Upper lobe of left lung (tissue), 6 donors: ENCODE measurements around the gene CABLES1. TPM values are rescaled to one million over a fixed set of nuclear protein-coding genes. Genes with fewer than 3 reads are reported as not detected.

ENCODE experiments used
- ATAC-seq, 2 donors: fragments of 200-7000 bp; cut with Tn5 transposase; one replicate each; pipeline ENCODE4 v1.9.1; 2022; ENCODE audit warnings: mild to moderate bottlenecking in 2 of 2, moderate library complexity in 2 of 2; ENCODE audit not compliant: low FRiP score in 2 of 2
- DNase-seq, 2 donors: peaks; one replicate each; pipeline ENCODE4 v3.0.0-alpha.2; 2019 to 2020
- H3K27ac ChIP-seq, 4 donors: fragments of 200-600 bp; sonication (generic); one replicate each; pipeline ENCODE4 v1.5.1; 2016 to 2019
- H3K27me3 ChIP-seq, 4 donors: fragments of 200-600 bp; sonication (generic); one replicate each; pipeline ENCODE4 v1.5.1; 2017 to 2019
- H3K36me3 ChIP-seq, 4 donors: fragments of 200-600 bp; sonication (generic); one replicate each; pipeline ENCODE4 v1.5.1; 2016 to 2019
- H3K4me1 ChIP-seq, 4 donors: fragments of 200-600 bp; sonication (generic); one replicate each; pipeline ENCODE4 v1.5.1; 2018 to 2019
- H3K4me3 ChIP-seq, 4 donors: fragments of 200-600 bp; sonication (generic); one replicate each; pipeline ENCODE4 v1.5.1; 2017 to 2019; ENCODE audit warnings: mild to moderate bottlenecking in 2 of 4, moderate library complexity in 1 of 4
- H3K9me3 ChIP-seq, 4 donors: fragments of 200-600 bp; sonication (generic); one replicate each; pipeline ENCODE4 v1.5.1; 2018 to 2019
- CTCF ChIP-seq, 6 experiments: fragments of 450-650 bp in 4 of 6; fragments of 200-600 bp in 2 of 6; sonication (generic) in 2 of 6; IDR thresholded peaks; one replicate each; pipeline ENCODE4 v1.5.1; 2016 to 2019; ENCODE audit warnings: antibody characterized with exemption in 6 of 6
- EP300 ChIP-seq, 4 donors: sonication (generic); formaldehyde crosslinking; IDR thresholded peaks; one replicate each; pipeline ENCODE4 v1.5.1; 2017; ENCODE audit warnings: antibody characterized with exemption in 4 of 4, control low read depth in 2 of 4
- POLR2A ChIP-seq, 4 donors: fragments of 450-650 bp; IDR thresholded peaks; one replicate each; pipeline ENCODE4 v1.5.1; 2016 to 2017; ENCODE audit warnings: antibody characterized with exemption in 4 of 4, mild to moderate bottlenecking in 2 of 4
- POLR2AphosphoS5 ChIP-seq, 2 donors: sonication (generic); formaldehyde crosslinking; IDR thresholded peaks; one replicate each; pipeline ENCODE4 v1.5.1; 2017; ENCODE audit warnings: antibody characterized with exemption in 2 of 2
- WGBS, 2 donors: methylation state at CpG; one replicate each; pipeline ENCODE4 v1.1.5; 2017 to 2018; 5-methylcytosine and 5-hydroxymethylcytosine counted together
- total RNA-seq, 6 donors: library from RNA; depleted of rRNA in 4 of 6; stranded (reverse); fragments of >200 nt in 4 of 6; gene quantifications; one replicate each; pipeline versions ENCODE4 v1.1.0 to v1.2.1, GENCODE V29; 2016 to 2021
- donor health status: DM: no; HTN: no; CAD: no; lungs with moderate emphysema.
- donor health status: DM: no; HTN: yes; CAD: no; lungs with severe emphysema.

Gene CABLES1
- total RNA-seq, 6 donors from 2014 or later = 24.6 to 63.9 (median 40.9) TPM

- no peak overlapping the region for H3K4me3 ChIP-seq
- TF ChIP-seq CTCF (IDR thresholded peaks at IDR 0.05) (no peak), POLR2AphosphoS5 (IDR thresholded peaks at IDR 0.05) (no peak), EP300 (IDR thresholded peaks at IDR 0.05) (no peak), POLR2A (IDR thresholded peaks at IDR 0.05) (no peak)
- WGBS, 2 donors = 90 to 94% methylated on average over 9 to 10 of the region's 10 CpGs
- H3K9me3 ChIP-seq = peaks cover 0 to 7% (median 4%) of the 10 kb centered on the region in 4 donors
- peaks cover 0 to 9% (median 0%) of the 10 kb centered on the region in 4 donors for H3K36me3 ChIP-seq
- no peak for DNase-seq
- H3K27ac ChIP-seq = no peak overlapping the region
- no peak for ATAC-seq
- H3K4me1 ChIP-seq = peaks cover 0 to 7% (median 0%) of the 10 kb centered on the region in 4 donors
- H3K27me3 ChIP-seq = no peaks in the 10 kb centered on the region
Observed at GRCh38 chr18:23204589-23205235, 69.4 kb downstream of the CABLES1 start.

GRCh38 chr18:23205980-23206379, 70.7 kb downstream of the CABLES1 start:
- H3K9me3 ChIP-seq = peaks cover 0 to 7% (median 4%) of the 10 kb centered on the region in 4 donors

GRCh38 chr18:23207191-23207955, 72.1 kb downstream of the CABLES1 start:
- TF ChIP-seq CTCF (IDR thresholded peaks at IDR 0.05) (peak in 1 of 6 experiments; percentile 9), POLR2A (IDR thresholded peaks at IDR 0.05) (no peak)
- peak overlapping the region in 2 of 4 donors; percentile 7 to 37 for H3K27ac ChIP-seq
- 88 to 94% methylated on average over 9 of the region's 9 CpGs for WGBS, 2 donors
- H3K27me3 ChIP-seq = no peaks in the 10 kb centered on the region
- H3K36me3 ChIP-seq = peaks cover 0 to 9% (median 0%) of the 10 kb centered on the region in 4 donors
- peak in 1 of 2 donors; percentile 35 for ATAC-seq
- H3K4me1 ChIP-seq = peaks cover 0 to 9% (median 3%) of the 10 kb centered on the region in 4 donors
- H3K9me3 ChIP-seq = peaks cover 0 to 7% (median 4%) of the 10 kb centered on the region in 4 donors
- no peak overlapping the region for H3K4me3 ChIP-seq
- DNase-seq = no peak

More at GRCh38 chr18:23205980-23206379, 70.7 kb downstream of the CABLES1 start:
- H3K27ac ChIP-seq = no peak overlapping the region
- no peaks in the 10 kb centered on the region for H3K27me3 ChIP-seq
- TF ChIP-seq POLR2A (IDR thresholded peaks at IDR 0.05) = no peak
- no peak for TF ChIP-seq CTCF (IDR thresholded peaks at IDR 0.05)
- TF ChIP-seq EP300 (IDR thresholded peaks at IDR 0.05) = no peak
- no peak for TF ChIP-seq POLR2AphosphoS5 (IDR thresholded peaks at IDR 0.05)
- DNase-seq (no peak), ATAC-seq (no peak)
- peaks cover 0 to 9% (median 0%) of the 10 kb centered on the region in 4 donors for H3K36me3 ChIP-seq
- 93 to 94% methylated on average over 9 of the region's 9 CpGs for WGBS, 2 donors
- H3K4me3 ChIP-seq = no peak overlapping the region
- peaks cover 0 to 7% (median 0%) of the 10 kb centered on the region in 4 donors for H3K4me1 ChIP-seq

- Histone ChIP-seq H3K27ac (peak overlapping the region in 2 of 4 donors; percentile 37 to 58), H3K27me3 (no peaks in the 10 kb centered on the region), H3K4me1 (peaks cover 0 to 14% (median 6%) of the 10 kb centered on the region in 4 donors), H3K9me3 (peaks cover 0 to 7% (median 4%) of the 10 kb centered on the region in 4 donors), H3K36me3 (peaks cover 0 to 9% (median 0%) of the 10 kb centered on the region in 4 donors), H3K4me3 (no peak overlapping the region)
- DNase-seq = no peak
- ATAC-seq = no peak
- WGBS, 2 donors = 96 to 98% methylated on average over 6 of the region's 6 CpGs
- TF ChIP-seq POLR2AphosphoS5 (IDR thresholded peaks at IDR 0.05) (no peak), CTCF (IDR thresholded peaks at IDR 0.05) (no peak), POLR2A (IDR thresholded peaks at IDR 0.05) (no peak), EP300 (IDR thresholded peaks at IDR 0.05) (no peak)
Observed at GRCh38 chr18:23207994-23208393, 72.7 kb downstream of the CABLES1 start.
